Measurements from ENCODE around the gene VTI1A.
"Not testable (repeated sequence)": the region's sequence is repeated elsewhere in the genome, so short reads cannot be mapped to it uniquely, and the experiment has no call there.

The VTI1A gene

GRCh38 chr10:112538168-112538567 is 91.2 kb downstream of the VTI1A start:
- DNase-seq (ENCODE audit: extremely low read depth in 1 of 2, low read depth in 1 of 2) = no peak

- no peak for DNase-seq (ENCODE audit: extremely low read depth in 1 of 2, low read depth in 1 of 2)
Measured at GRCh38 chr10:112539340-112539739, 92.3 kb downstream of the VTI1A start.

- not testable (repeated sequence) for DNase-seq (ENCODE audit: extremely low read depth in 1 of 2, low read depth in 1 of 2)
Measured at GRCh38 chr10:112542823-112543222, 95.8 kb downstream of the VTI1A start.

- no peak for DNase-seq (ENCODE audit: extremely low read depth in 1 of 2, low read depth in 1 of 2)
Measured at GRCh38 chr10:112546474-112546873, 99.5 kb downstream of the VTI1A start.

GRCh38 chr10:112548535-112549276 is 101.7 kb downstream of the VTI1A start:
- DNase-seq (ENCODE audit: extremely low read depth in 1 of 2, low read depth in 1 of 2) = no peak

- no peak for DNase-seq (ENCODE audit: extremely low read depth in 1 of 2, low read depth in 1 of 2)
Measured at GRCh38 chr10:112552593-112553110, 105.6 kb downstream of the VTI1A start.

DNA sequence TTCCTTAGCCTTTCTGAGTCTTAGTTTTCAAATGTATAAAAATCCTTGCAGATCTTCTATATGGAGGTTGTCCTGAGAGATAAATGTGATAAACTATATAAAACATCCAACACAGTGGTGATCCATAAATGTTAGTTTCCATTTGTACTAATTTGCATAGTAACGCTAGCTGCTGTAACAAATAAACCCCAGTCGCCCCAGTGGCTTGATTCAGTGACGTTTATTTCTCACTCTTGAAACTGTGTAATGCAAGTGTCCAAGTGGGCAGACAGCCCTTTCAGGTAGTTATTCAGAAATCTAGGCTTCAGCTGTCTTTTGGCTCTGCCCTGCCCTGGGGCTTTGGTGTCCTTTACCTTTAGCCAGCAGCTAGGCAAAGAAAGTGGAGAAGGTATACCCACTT is 106.3 kb downstream of the VTI1A start:
- no peak for DNase-seq (ENCODE audit: extremely low read depth in 1 of 2, low read depth in 1 of 2)

- no peak for DNase-seq (ENCODE audit: extremely low read depth in 1 of 2, low read depth in 1 of 2)
Measured at GRCh38 chr10:112554263-112554662, 107.2 kb downstream of the VTI1A start.

DNA sequence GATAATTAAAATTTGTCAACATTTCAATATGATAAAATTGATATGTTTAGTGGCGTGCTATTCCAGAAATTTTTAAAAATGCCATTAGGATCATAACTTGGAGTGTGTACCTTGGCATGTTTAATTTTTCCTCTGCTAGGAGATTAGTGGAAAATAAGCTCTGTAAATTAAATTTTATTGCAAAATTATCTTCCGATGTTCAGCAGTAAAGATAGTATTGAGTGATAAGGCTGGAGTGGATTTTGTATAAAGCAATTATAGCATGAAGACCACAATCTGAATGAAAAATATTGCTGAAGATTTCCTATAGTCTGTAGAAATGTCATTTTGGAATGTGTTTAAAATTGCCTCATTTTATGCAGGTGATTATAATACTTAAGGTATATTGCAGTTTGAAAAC is 110.2 kb downstream of the VTI1A start:
- DNase-seq (ENCODE audit: extremely low read depth in 1 of 2, low read depth in 1 of 2) = no peak

GRCh38 chr10:112558476-112559142 is 111.6 kb downstream of the VTI1A start:
- DNase-seq (ENCODE audit: extremely low read depth in 1 of 2, low read depth in 1 of 2) = no peak

DNA sequence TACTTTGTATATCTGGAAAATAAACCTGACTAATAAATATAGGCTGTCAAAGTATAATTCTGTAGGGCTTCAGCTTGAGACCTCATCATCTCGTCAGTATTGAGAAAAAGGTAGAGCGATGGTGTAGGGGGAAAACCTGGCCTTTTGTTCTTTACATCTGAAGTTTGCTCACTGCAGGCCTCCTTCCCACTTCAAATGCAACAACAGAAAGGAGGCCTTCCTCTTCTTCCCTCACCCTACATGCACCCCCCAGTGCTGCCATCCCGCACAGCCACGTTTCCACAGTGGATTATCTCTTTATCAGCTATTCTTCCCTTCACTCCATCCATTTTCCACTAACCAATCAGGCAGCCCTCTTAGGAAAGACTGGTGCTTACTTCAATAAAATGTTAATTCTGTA is 112.3 kb downstream of the VTI1A start:
- no peak for DNase-seq (ENCODE audit: extremely low read depth in 1 of 2, low read depth in 1 of 2)

GRCh38 chr10:112562122-112562521 is 115.1 kb downstream of the VTI1A start:
- no peak for DNase-seq (ENCODE audit: extremely low read depth in 1 of 2, low read depth in 1 of 2)

DNA sequence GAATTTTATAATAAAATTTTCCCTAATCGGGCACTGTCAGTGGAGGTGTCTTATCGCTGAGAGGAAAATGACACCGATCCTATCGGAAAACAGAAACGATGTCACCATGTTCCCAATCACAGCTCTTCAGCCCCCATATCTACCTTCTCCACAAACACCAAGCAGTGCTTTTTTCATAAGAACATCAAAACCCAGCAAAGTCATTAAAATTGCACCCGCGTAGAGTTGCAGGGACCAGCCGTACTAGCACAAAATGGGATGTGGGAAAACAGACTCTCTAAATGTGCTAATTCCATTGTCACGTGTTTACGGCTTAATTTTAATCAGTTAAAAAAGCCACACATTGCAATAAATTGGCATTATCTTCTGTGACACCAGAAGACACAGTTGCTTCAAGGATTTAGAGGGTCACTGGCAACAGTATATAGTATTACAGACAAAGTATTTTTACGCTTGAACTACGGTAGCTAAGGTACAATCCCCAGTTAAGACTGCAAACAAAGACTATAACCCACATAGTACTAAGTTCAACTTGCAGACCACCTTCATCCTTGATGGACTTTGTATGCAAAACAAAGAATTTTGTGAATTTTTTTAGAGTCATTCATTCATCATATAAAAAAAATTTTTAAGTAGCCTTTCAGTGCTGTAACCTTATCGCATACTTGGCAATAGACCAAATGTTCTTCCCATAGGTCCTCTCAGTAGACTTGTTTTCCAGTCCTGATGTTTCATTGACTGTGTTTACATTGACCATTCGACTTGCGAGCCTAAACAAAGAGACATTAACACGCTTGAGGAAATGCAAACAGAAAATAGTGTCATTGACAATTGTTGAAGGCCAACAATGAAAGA is 116.0 kb downstream of the VTI1A start:
- DNase-seq (ENCODE audit: extremely low read depth in 1 of 2, low read depth in 1 of 2) = no peak

- no peak for DNase-seq (ENCODE audit: extremely low read depth in 1 of 2, low read depth in 1 of 2)
Measured at GRCh38 chr10:112564337-112564736, 117.3 kb downstream of the VTI1A start.

DNA sequence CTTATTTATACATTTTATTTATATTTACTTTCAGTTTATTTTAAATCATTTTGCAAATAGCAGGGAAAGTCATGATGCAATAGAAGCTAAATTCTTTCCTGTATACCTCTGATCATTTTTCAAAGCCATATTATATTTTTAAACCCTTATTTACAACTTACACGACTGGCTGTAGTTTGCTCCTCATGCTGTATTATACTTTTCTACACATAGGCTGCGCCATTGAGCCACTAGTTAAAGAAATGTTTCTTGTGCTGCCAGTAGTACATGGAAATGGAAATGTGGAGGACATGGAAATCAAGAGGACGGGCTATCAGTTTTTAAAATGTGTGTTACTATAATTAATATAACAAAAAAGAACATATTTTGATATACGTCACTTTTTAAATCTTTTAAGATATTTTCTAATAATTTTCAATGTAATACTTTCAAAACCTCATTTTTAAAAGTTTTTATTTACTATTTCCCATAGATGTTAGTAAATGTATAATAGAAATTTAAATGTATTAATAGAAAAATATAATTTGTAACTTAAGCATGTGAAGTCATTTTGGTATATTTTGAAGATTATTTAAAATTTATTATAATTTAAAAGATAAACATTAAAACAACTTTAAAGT is 118.5 kb downstream of the VTI1A start:
- DNase-seq (ENCODE audit: extremely low read depth in 1 of 2, low read depth in 1 of 2) = no peak

- DNase-seq (ENCODE audit: extremely low read depth in 1 of 2, low read depth in 1 of 2) = no peak
Measured at GRCh38 chr10:112570585-112570984, 123.6 kb downstream of the VTI1A start.

DNA sequence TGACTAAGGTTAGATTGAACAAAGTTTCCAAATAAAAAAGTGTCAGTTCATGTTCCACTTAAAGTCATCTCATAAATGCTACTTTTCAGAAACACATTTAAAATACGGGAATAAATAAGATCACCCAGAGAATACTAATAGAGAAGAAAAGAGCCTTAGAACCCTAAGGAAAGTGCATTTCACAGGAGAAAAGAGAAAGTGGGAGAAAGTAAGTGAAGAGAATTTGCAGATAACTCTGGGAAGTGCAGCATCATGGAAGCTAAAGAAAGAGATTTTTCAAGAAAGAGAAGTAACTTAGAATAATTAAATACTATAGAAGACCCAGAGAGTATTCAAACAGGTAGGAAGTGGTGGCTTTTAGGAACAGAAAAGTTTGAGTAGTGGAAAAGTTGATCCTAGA is 132.6 kb downstream of the VTI1A start:
- DNase-seq (ENCODE audit: extremely low read depth in 1 of 2, low read depth in 1 of 2) = no peak

- no peak for DNase-seq (ENCODE audit: extremely low read depth in 1 of 2, low read depth in 1 of 2)
Measured at GRCh38 chr10:112580267-112580666, 133.3 kb downstream of the VTI1A start.

DNA sequence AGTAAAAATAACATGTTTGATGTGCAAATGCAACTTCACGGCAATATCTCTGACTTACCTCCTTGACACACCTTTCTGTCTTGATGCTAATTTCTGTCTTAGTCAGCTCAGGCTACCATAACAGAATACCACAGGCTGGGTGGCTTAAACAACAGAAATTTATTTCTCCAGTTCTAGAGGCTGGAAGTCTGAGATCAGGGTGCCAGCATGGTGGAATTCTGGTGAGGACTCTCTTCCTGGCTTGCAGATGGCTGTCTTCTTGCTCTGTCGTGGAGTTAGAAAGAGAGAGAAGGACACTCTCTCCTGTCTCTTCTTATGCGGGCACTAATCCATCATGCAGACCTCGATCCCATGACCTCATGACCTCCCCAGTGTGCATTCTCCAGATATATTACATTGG is 134.9 kb downstream of the VTI1A start:
- no peak for DNase-seq (ENCODE audit: extremely low read depth in 1 of 2, low read depth in 1 of 2)

DNA sequence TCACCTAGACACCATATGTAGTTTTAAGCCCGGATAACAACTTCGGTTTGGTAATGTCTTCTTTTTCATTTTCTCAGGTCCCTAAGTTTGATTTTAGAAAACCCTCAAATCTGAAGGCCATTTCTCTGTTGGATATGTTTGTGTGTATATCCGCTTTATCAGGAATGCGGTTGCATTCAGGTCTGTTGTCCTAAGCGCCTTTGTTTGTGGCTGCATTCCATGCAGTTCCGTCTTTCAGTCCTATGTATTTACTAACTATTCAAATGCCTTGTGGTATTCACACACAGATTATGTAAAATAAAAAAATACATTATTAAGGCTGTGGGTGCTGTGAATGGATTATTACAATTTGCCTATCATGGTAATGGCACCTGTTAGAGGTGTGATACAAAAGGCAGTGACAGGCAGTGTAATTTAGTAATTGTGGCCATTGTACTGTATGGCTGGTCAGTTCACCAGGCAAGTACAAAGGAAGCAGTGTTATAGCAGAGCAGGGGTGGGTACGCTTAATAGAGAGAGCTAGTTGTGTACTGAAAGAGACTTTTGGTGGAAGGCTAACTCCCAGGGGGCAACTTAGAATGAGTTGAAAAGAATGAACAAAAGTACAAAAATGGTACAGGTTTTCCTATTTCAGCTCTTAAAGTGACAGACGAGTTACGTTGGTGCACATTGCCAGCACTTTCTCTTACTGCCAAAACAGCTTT is 136.4 kb downstream of the VTI1A start:
- DNase-seq (ENCODE audit: extremely low read depth in 1 of 2, low read depth in 1 of 2) = no peak
